Colon (tissue), 2 donors: ENCODE data around the gene CD300A.

Experiments
- FAIRE-seq: peaks from 2 replicates; lab custom pipeline; 2012; peaks lifted over from hg19 to GRCh38; lab: Jason Lieb, UNC
- donor health status: control.
- donor health status: control.

CD300A gene

GRCh38 chr17:74466111-74466827 is at the start of gene CD300A:
Gene CD300A (plus strand): TSS chr17:74466634. CDS start chr17:74466704, 70 bp downstream.
- FAIRE-seq: no peak

GRCh38 chr17:74417178-74418045 is 49.0 kb upstream of the CD300A start:
- FAIRE-seq: no peak

- FAIRE-seq: no peak
Observed at GRCh38 chr17:74419928-74420411, 46.5 kb upstream of the CD300A start.

- no peak for FAIRE-seq
Observed at GRCh38 chr17:74424117-74424516, 42.3 kb upstream of the CD300A start.

DNA sequence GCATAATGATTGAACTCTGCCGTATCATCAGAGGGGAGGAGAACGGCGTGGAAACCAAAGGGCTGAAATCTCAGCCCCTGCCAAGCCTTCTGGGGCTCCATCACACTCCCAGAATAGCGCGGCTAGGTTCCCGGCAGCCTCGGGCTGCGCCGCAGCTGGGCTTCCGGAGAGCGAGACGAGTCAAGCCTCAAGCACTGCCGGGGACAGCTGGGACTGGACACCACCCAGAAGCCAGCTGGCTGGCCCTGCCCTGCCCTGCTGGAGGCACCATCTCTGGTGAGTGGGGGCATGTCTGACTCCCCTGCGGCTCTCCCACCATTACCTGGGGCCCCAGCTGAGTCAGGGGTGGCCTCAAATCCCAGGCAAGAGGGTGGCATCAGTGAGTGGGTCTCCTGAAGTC is 41.8 kb upstream of the CD300A start:
- FAIRE-seq: no peak

GRCh38 chr17:74426551-74427047 is 39.8 kb upstream of the CD300A start:
- FAIRE-seq: no peak

- FAIRE-seq: no peak
Observed at GRCh38 chr17:74427048-74427762, 39.2 kb upstream of the CD300A start.

GRCh38 chr17:74427763-74428153 is 38.7 kb upstream of the CD300A start:
- no peak for FAIRE-seq

DNA sequence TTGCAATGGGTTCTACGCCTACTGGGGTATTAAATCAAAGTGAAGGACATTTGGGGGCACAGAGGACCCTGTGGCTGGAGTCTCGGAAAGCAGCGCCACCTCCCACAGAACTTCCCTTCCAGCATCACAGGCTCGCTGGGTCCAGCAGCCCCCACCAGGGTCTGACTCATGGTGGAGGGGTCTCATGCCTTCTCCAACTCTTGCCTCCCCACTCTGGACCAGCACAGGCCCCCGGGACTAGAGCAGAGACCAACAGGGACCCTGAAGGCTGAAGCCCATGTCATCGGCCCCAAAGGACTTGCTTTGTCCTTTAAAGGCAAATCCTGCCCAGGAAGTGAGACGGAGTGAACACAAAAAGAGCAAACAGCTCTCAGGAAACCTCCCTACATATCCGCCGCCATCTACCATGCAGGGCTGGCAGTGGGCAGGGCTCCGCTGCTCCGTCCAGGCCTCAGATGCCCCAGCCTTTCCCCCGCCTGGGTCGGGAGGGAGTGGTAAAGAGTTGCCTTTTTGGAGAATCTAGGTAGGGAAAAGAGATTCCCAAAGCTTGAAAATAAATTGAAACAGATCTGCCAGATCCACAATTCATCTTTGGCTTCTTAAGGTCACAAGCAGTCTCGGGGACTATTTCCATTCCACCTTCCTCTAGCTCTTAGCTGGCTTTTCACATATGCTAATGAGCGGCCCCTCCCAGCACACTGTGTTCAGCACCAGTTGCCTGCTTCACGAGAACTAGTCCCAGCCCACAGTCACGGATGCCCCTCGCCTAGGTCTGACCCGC is 36.6 kb upstream of the CD300A start:
- no peak for FAIRE-seq

DNA sequence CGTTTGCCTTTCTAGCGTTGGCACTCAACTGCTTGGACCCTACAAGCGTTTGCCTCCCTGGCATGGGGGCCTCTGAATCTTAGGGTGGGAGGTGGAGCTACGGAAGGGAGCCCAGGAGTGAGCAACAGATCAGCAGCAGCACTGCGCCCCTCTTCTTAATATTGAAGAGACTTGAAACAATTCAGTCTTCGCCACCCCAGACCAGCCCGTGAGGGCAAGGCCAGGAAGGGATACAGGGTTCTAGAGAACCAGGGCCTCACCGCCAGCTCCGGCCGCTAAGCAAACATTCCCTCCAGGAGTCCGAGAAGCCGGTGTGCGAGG is 36.1 kb upstream of the CD300A start:
- no peak for FAIRE-seq

GRCh38 chr17:74430706-74431567 is 35.5 kb upstream of the CD300A start:
- no peak for FAIRE-seq

DNA sequence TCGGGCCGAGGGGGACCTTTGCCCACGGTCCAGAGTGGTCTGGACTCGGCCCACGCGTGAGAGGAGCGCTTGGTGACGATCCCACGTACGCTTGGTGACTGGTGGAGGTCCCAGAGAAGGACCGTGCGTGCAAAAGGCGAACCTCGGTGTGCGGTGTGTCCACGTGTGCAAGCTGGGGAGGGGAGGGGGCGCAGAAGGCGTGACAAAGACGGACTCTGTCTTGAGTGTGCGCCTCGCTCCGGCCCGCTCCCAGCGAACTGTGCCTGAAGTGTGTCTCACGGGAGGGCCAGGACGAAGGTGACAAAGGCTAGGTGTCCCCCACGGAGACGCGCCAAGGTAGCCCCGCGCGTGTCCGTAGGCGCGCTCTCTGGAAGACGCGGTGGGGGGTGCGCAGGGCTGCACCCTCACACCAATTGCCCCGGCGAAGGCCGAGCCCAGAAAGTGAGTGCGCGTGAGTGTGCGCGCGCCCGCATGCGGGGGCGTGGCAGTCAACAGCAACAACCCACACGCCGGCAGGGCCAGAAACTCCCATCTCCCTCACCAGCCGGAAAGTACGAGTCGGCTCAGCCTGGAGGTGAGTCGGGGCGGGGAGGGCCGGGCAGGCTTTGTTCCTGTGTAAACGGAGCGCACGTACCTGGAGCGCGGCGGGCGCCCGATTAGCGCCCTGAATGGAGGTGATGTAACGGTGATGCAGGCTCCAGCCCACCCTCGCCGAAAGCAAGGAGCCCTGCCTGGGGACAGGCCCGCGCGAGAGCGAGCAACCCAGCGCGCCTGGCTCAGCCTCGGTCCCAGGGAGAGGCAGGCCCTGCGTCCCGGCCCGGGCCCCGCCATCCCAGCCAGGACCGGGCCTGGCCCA is 34.6 kb upstream of the CD300A start, which contains the start of gene GPRC5C:
Gene GPRC5C (plus strand): TSS at position 521 of the 856 bp plus-strand sequence. CDS start 7,689 bp downstream, outside the sequence.
- no peak for FAIRE-seq

DNA sequence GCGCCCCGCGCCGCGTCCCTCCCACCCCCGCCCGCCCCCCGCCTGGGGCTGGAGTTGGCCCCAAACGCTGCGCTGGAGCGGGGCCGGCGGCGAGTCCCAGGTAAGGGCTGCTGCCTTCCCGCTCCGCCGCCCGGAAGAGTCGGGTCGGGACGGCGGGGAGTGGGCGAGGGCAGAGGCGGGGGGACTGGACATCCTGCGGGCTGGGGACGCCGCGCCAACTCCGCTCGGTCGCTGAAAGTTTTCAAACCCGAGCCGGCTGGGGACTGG is 34.1 kb upstream of the CD300A start:
- FAIRE-seq: no peak

GRCh38 chr17:74432766-74433391 is 33.6 kb upstream of the CD300A start:
- FAIRE-seq: no peak

GRCh38 chr17:74433421-74434121 is 32.9 kb upstream of the CD300A start:
- no peak for FAIRE-seq

DNA sequence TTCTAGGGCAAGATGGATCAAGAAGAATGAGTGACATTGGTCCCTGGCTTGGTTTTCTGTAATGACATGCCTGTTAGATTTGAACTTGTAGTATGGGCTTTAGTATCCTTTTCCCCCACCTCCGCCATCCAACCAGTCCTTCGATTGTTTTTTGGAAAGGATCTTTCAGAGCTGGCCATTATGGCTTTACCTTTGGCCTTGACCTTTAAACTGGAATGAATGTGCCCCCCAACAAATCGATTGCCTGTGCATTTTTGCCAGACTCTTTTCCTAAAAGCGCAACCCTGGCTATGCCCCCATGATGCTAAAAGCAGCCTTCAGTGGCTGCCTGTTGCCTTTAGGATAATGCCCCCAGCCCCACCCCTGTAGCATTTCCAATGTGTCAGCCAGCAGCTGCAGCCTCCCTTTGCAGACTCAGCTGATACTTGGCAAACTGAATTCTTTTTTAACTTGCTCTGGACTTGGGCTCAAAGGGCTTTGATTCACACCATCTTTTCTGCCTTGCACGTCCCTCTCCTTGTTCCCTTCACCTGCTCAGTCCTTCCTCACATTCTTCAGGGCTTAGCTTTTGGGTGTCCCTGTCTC is 30.6 kb upstream of the CD300A start:
- FAIRE-seq: no peak

DNA sequence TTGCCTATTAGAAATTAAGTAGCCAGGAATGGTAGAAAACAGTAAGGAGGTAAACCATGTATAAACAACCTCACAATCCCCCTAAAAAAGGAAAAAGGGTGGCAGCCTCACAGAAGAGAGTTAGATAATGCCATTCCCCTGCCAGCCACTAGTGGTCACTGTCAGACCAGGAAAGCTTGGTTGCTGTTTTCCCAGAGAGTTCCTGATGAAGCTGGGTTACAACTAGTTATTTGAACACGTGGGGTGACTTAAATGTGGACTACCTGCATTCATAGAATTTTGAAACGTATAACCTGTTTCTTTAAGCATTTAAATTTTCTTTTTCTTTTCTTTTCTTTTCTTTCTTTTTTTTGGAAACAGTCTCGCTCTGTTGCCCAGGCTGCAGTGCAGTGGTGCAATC is 28.7 kb upstream of the CD300A start:
- FAIRE-seq: no peak
